Glomerular visceral epithelial cell (primary cell): ENCODE results near the gene CCNL1.

Experiments
- DNase-seq: peaks from one replicate; pipeline ENCODE4 v3.0.0-alpha.2; 2016; ENCODE audit errors: extremely low spot score

Gene CCNL1

GRCh38 chr3:157145606-157146322, 14.2 kb downstream of the CCNL1 start:
- DNase-seq = no peak

- no peak for DNase-seq
Observed at GRCh38 chr3:157142315-157142714, 17.6 kb downstream of the CCNL1 start.

DNA sequence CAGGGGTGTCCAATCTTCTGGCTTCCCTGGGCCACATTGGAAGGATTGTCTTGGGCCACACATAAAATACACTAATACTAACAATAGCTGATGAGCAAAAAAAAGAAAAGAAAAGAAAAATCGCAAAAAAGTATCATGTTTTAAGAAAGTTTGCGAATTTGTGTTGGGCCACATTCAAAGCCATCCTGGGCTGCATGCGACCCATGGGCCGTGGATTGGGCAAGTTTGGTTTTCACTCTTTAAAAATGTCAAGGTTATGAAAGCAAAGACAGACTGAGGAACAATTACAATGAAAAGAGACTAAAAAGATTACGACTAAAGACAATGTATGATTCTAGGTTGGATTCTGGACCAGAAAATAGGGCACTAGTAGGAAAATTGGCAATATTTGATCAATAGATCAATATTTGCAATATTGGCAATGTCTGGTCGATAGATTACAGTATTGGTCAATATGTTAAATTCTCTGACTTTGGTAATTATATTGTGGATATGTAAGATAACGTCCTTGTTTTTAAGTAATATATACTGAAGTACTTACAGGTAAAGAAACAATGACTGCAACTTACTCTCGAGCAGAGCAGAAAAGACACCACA, 19.9 kb downstream of the CCNL1 start:
- DNase-seq = no peak

- DNase-seq = peak; percentile 75
Observed at GRCh38 chr3:157136647-157137387, 23.1 kb downstream of the CCNL1 start.

- DNase-seq = peak; percentile 65
Observed at GRCh38 chr3:157135671-157136396, 24.1 kb downstream of the CCNL1 start.

- DNase-seq = no peak
Observed at GRCh38 chr3:157134620-157135191, 25.2 kb downstream of the CCNL1 start.

DNA sequence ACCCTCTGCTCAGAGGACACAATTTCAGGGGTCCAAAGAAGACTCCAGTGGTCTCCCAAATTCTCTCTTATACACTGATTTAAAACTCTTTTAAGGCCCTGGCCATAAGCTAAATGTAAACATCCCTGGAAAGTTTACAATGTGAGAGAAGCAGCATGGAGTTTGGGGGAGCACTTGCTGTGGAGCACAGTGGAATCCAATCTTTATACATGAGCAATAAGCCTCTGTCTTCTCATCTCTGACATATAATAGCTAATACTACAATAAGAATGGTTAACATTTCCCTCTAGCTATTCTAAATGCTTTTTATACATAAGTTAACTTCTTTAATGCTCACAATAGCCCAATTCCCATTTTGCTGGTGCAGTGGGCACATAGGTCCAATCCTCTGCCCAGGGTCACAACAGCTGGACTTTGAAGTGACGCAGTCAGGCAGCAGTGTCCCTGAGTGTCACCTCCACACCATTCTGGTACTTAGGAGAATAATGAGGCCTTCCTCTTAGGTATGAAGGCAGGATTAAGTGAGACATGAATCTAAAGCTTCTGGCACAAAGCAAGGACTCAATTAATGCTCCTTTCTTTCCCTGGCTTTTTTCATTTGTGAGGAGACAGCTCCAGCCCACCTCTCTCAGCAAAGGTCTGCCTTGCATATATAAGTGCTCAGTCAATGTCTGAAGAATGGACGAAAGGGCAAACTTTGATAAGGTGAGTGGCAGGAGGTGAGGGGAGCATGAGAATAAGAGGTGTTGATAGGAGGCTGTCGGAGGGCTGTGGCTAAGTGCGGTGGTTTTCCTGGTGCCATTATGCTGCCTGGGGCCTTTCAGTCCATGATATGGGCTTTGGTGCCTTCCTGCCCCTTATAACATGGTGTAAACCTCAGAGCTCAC, 26.3 kb downstream of the CCNL1 start:
- no peak for DNase-seq

DNA sequence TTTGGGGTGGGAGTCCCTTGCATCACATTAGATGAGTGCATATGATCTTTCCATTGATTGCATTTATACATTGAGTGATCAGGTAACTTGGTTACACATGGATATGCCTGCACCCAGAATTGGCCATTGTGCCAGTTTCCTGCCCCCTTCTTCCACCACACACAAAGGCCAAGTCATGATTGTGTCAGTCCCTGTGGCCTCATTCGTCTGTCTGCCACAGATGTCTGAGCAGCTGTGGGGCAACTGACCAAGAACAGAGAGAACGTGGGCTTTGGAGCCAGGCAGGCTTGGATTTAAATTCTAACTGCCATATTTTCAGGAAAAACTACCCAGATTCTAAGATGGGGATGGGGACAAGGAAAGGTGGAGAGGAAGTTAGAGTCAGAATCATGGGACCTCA, 27.0 kb downstream of the CCNL1 start:
- no peak for DNase-seq

DNA sequence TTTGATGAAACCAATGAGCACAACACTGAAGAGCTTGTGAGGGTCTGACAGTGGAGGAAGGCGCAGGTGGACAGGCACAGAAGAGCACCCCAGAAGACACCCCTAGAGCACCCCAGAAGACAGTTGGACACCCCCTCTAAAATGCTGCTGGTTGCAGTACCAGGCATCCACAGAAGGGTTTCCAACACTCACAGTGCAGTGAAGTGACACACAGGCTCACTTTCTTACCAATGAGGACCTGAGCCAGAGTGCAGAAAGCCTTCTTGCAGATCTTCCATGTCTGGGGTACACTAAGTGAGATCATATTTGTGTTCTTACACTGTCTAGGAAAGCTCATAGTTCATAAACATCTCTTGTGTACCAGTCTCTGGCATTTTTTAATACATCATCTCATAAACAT, 27.6 kb downstream of the CCNL1 start:
- no peak for DNase-seq

GRCh38 chr3:157131861-157132260, 28.1 kb downstream of the CCNL1 start:
- DNase-seq = no peak

- DNase-seq = peak; percentile 75
Observed at GRCh38 chr3:157130467-157131251, 29.3 kb downstream of the CCNL1 start.

DNA sequence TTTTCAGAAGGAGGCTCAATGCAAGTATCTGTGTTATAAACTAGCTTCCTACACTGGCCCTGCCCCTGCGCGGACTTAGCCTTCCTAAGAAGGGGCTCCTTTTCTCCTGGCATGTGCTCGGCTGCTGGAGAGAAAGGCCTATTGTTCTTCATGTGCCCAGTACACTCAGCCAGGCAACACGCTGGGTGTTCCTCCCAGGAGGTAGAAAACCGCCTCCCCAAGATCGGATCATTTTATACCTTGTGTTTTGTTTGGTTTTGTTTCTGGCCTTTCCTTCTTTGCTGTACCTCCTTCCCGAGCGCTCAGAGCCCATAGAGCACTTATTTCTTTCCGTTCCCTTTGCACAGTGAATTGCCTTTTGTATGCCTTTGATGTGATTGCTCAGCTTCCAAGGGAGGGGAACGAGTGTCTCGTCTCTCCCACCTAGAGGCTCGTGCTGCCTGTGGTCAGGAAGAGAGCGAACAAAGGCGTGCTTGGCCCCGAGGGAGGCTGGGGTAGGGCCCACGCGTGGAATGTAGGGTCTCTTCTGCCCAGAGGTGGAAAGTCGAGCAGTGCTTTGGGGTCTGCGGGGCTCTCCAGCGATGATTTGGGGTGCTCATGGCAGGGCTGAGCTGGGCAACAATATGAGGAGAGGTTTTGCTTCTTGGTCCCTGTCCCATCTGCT, 30.0 kb downstream of the CCNL1 start:
- peak; percentile 50 for DNase-seq

DNA sequence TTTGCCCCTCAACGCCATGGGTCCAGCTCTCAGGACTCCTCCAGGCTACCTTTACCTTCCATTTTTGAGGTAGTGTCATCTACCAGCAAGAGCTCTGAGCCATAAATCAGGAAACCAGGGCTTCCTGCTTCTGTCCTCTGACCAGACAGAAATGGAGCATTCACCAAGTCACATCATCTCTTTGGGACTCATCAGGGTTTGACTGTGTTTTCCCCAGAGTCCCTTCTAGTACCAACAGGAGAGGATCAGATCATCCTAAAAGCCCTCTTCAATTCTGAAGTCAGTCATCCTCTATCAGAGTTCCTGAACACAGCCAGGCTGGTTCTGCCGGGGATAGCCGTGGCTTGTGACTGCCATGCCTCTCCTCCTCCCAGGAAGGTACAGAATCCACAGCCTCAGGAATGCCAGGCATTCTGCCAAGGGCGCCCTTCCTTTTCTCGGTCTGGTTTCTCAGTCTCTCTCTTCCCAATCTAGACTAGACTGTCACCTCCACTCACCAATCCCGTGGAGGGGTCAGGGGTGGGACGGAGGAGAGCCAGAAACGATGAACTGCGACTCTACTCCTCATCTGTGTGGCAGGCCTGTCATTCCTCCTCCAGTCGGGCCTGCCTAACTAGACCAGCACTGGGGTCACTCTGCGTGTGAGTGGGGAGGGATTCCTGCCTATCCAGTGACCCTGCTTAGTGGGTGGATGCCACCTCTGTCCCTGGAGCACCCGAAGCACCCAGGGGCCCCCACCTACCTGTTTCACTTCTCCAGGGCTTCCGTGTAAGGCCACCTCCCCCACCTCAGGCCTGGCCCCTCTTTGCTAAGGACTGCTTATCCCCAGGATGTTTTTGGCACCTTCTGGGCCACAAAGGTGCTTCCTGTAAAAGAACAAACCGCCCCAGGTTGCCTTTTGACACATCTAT, 30.9 kb downstream of the CCNL1 start:
- DNase-seq = peak; percentile 91

GRCh38 chr3:157127831-157128767, 31.8 kb downstream of the CCNL1 start:
- DNase-seq = peak; percentile 92

DNA sequence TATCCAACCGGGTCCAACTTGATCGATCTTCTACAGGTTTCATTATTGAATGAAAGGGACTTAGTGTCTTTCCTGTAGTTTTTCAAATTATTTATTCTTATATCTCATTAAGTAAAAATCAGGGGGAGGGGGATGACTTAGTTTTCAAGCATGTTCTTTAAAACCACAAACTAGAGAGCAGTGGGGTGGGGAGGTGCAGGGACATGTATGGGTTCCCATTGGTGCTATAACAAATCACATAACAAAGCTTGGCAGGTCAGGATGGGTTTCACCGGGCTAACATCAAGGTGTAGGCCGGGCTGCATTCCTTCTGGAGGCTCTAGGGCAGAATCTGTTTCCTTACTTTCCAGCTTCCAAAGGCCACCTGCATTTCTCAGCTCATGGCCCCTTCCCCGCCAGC, 32.7 kb downstream of the CCNL1 start:
- DNase-seq = no peak

- DNase-seq = no peak
Observed at GRCh38 chr3:157126365-157126764, 33.6 kb downstream of the CCNL1 start.

GRCh38 chr3:157125101-157125500, 34.8 kb downstream of the CCNL1 start:
- no peak for DNase-seq
